ENCODE results near the gene GARIN5A.
"Not testable (repeated sequence)": the region's sequence is repeated elsewhere in the genome, so short reads cannot be mapped to it uniquely, and the experiment has no call there.

GARIN5A gene

GRCh38 chr19:50453243-50453642 lies 23.4 kb downstream of the GARIN5A start:
- H3K4me1 ChIP-seq (ENCODE audit: control insufficient read depth in 1 of 2, insufficient read depth in 2 of 2, low read length in 2 of 2), result no peaks in the 10 kb centered on the region
- no peak overlapping the region for H3K27ac ChIP-seq (ENCODE audit: low read depth, low read length)
- no peaks in the 10 kb centered on the region for H3K9me3 ChIP-seq (ENCODE audit: control insufficient read depth in 1 of 2, low read length in 2 of 2)
- no peaks in the 10 kb centered on the region for H3K36me3 ChIP-seq (ENCODE audit: control insufficient read depth in 1 of 2, insufficient read depth in 2 of 2, low read length in 2 of 2)
- H3K27me3 ChIP-seq (ENCODE audit: control insufficient read depth in 1 of 2, insufficient read depth in 2 of 2, low read length in 2 of 2), result peaks cover 9 to 17% of the 10 kb centered on the region in 2 donors
- H3K9ac ChIP-seq (ENCODE audit: low read depth in 1 of 2, low read length in 2 of 2), result no peak overlapping the region
- H3K4me3 ChIP-seq (ENCODE audit: low read depth in 1 of 2, low read length in 2 of 2), result no peak overlapping the region

- no peak overlapping the region for H3K27ac ChIP-seq (ENCODE audit: low read depth, low read length)
- H3K9me3 ChIP-seq (ENCODE audit: control insufficient read depth in 1 of 2, low read length in 2 of 2), result no peaks in the 10 kb centered on the region
- H3K36me3 ChIP-seq (ENCODE audit: control insufficient read depth in 1 of 2, insufficient read depth in 2 of 2, low read length in 2 of 2), result no peaks in the 10 kb centered on the region
- no peak overlapping the region for H3K9ac ChIP-seq (ENCODE audit: low read depth in 1 of 2, low read length in 2 of 2)
- H3K4me3 ChIP-seq (ENCODE audit: low read depth in 1 of 2, low read length in 2 of 2), result no peak overlapping the region
- H3K4me1 ChIP-seq (ENCODE audit: control insufficient read depth in 1 of 2, insufficient read depth in 2 of 2, low read length in 2 of 2), result no peaks in the 10 kb centered on the region
- peaks cover 0 to 7% of the 10 kb centered on the region in 2 donors for H3K27me3 ChIP-seq (ENCODE audit: control insufficient read depth in 1 of 2, insufficient read depth in 2 of 2, low read length in 2 of 2)
These were observed 25.5 kb downstream of the GARIN5A start for GRCh38 chr19:50451223-50451534.

GRCh38 chr19:50450369-50451222 lies 26.1 kb downstream of the GARIN5A start:
- H3K4me3 ChIP-seq (ENCODE audit: low read depth in 1 of 2, low read length in 2 of 2), result no peak overlapping the region
- no peak overlapping the region for H3K9ac ChIP-seq (ENCODE audit: low read depth in 1 of 2, low read length in 2 of 2)
- H3K27me3 ChIP-seq (ENCODE audit: control insufficient read depth in 1 of 2, insufficient read depth in 2 of 2, low read length in 2 of 2), result peaks cover 0 to 7% of the 10 kb centered on the region in 2 donors
- H3K9me3 ChIP-seq (ENCODE audit: control insufficient read depth in 1 of 2, low read length in 2 of 2), result no peaks in the 10 kb centered on the region
- no peaks in the 10 kb centered on the region for H3K36me3 ChIP-seq (ENCODE audit: control insufficient read depth in 1 of 2, insufficient read depth in 2 of 2, low read length in 2 of 2)
- no peak overlapping the region for H3K27ac ChIP-seq (ENCODE audit: low read depth, low read length)
- H3K4me1 ChIP-seq (ENCODE audit: control insufficient read depth in 1 of 2, insufficient read depth in 2 of 2, low read length in 2 of 2), result no peaks in the 10 kb centered on the region

- no peaks in the 10 kb centered on the region for H3K4me1 ChIP-seq (ENCODE audit: control insufficient read depth in 1 of 2, insufficient read depth in 2 of 2, low read length in 2 of 2)
- no peaks in the 10 kb centered on the region for H3K36me3 ChIP-seq (ENCODE audit: control insufficient read depth in 1 of 2, insufficient read depth in 2 of 2, low read length in 2 of 2)
- peaks cover 0 to 7% of the 10 kb centered on the region in 2 donors for H3K27me3 ChIP-seq (ENCODE audit: control insufficient read depth in 1 of 2, insufficient read depth in 2 of 2, low read length in 2 of 2)
- H3K9me3 ChIP-seq (ENCODE audit: control insufficient read depth in 1 of 2, low read length in 2 of 2), result no peaks in the 10 kb centered on the region
- no peak overlapping the region for H3K4me3 ChIP-seq (ENCODE audit: low read depth in 1 of 2, low read length in 2 of 2)
- no peak overlapping the region for H3K27ac ChIP-seq (ENCODE audit: low read depth, low read length)
- H3K9ac ChIP-seq (ENCODE audit: low read depth in 1 of 2, low read length in 2 of 2), result no peak overlapping the region
These were observed 27.3 kb downstream of the GARIN5A start for GRCh38 chr19:50449236-50449899.

- Histone ChIP-seq H3K9me3 (ENCODE audit: control insufficient read depth in 1 of 2, low read length in 2 of 2) (no peaks in the 10 kb centered on the region), H3K4me1 (ENCODE audit: control insufficient read depth in 1 of 2, insufficient read depth in 2 of 2, low read length in 2 of 2) (no peaks in the 10 kb centered on the region), H3K27me3 (ENCODE audit: control insufficient read depth in 1 of 2, insufficient read depth in 2 of 2, low read length in 2 of 2) (peaks cover 0 to 7% of the 10 kb centered on the region in 2 donors), H3K36me3 (ENCODE audit: control insufficient read depth in 1 of 2, insufficient read depth in 2 of 2, low read length in 2 of 2) (no peaks in the 10 kb centered on the region), H3K9ac (ENCODE audit: low read depth in 1 of 2, low read length in 2 of 2) (no peak overlapping the region), H3K4me3 (ENCODE audit: low read depth in 1 of 2, low read length in 2 of 2) (no peak overlapping the region), H3K27ac (ENCODE audit: low read depth, low read length) (no peak overlapping the region)
These were observed 28.9 kb downstream of the GARIN5A start for GRCh38 chr19:50447750-50448149.

- Histone ChIP-seq H3K4me3 (ENCODE audit: low read depth in 1 of 2, low read length in 2 of 2) (no peak overlapping the region), H3K4me1 (ENCODE audit: control insufficient read depth in 1 of 2, insufficient read depth in 2 of 2, low read length in 2 of 2) (no peaks in the 10 kb centered on the region), H3K27me3 (ENCODE audit: control insufficient read depth in 1 of 2, insufficient read depth in 2 of 2, low read length in 2 of 2) (peaks cover 0 to 7% of the 10 kb centered on the region in 2 donors), H3K9me3 (ENCODE audit: control insufficient read depth in 1 of 2, low read length in 2 of 2) (no peaks in the 10 kb centered on the region), H3K27ac (ENCODE audit: low read depth, low read length) (no peak overlapping the region), H3K36me3 (ENCODE audit: control insufficient read depth in 1 of 2, insufficient read depth in 2 of 2, low read length in 2 of 2) (no peaks in the 10 kb centered on the region), H3K9ac (ENCODE audit: low read depth in 1 of 2, low read length in 2 of 2) (no peak overlapping the region)
These were observed 29.6 kb downstream of the GARIN5A start for GRCh38 chr19:50447053-50447452.

- no peak overlapping the region for H3K4me3 ChIP-seq (ENCODE audit: low read depth in 1 of 2, low read length in 2 of 2)
- H3K36me3 ChIP-seq (ENCODE audit: control insufficient read depth in 1 of 2, insufficient read depth in 2 of 2, low read length in 2 of 2), result no peaks in the 10 kb centered on the region
- no peaks in the 10 kb centered on the region for H3K9me3 ChIP-seq (ENCODE audit: control insufficient read depth in 1 of 2, low read length in 2 of 2)
- H3K27ac ChIP-seq (ENCODE audit: low read depth, low read length), result no peak overlapping the region
- no peaks in the 10 kb centered on the region for H3K27me3 ChIP-seq (ENCODE audit: control insufficient read depth in 1 of 2, insufficient read depth in 2 of 2, low read length in 2 of 2)
- no peaks in the 10 kb centered on the region for H3K4me1 ChIP-seq (ENCODE audit: control insufficient read depth in 1 of 2, insufficient read depth in 2 of 2, low read length in 2 of 2)
- H3K9ac ChIP-seq (ENCODE audit: low read depth in 1 of 2, low read length in 2 of 2), result no peak overlapping the region
These were observed 32.6 kb downstream of the GARIN5A start for GRCh38 chr19:50444059-50444458.

GRCh38 chr19:50439130-50439529 lies 37.5 kb downstream of the GARIN5A start:
- H3K9ac ChIP-seq (ENCODE audit: low read depth in 1 of 2, low read length in 2 of 2); H3K4me1 ChIP-seq (ENCODE audit: control insufficient read depth in 1 of 2, insufficient read depth in 2 of 2, low read length in 2 of 2); H3K27me3 ChIP-seq (ENCODE audit: control insufficient read depth in 1 of 2, insufficient read depth in 2 of 2, low read length in 2 of 2); H3K36me3 ChIP-seq (ENCODE audit: control insufficient read depth in 1 of 2, insufficient read depth in 2 of 2, low read length in 2 of 2); H3K9me3 ChIP-seq (ENCODE audit: control insufficient read depth in 1 of 2, low read length in 2 of 2); H3K27ac ChIP-seq (ENCODE audit: low read depth, low read length); H3K4me3 ChIP-seq (ENCODE audit: low read depth in 1 of 2, low read length in 2 of 2): not testable (repeated sequence)

GRCh38 chr19:50437862-50438449 lies 38.7 kb downstream of the GARIN5A start:
- Histone ChIP-seq H3K9ac (ENCODE audit: low read depth in 1 of 2, low read length in 2 of 2) (no peak overlapping the region), H3K4me1 (ENCODE audit: control insufficient read depth in 1 of 2, insufficient read depth in 2 of 2, low read length in 2 of 2) (no peaks in the 10 kb centered on the region), H3K27me3 (ENCODE audit: control insufficient read depth in 1 of 2, insufficient read depth in 2 of 2, low read length in 2 of 2) (no peaks in the 10 kb centered on the region), H3K36me3 (ENCODE audit: control insufficient read depth in 1 of 2, insufficient read depth in 2 of 2, low read length in 2 of 2) (no peaks in the 10 kb centered on the region), H3K27ac (ENCODE audit: low read depth, low read length) (no peak overlapping the region), H3K4me3 (ENCODE audit: low read depth in 1 of 2, low read length in 2 of 2) (no peak overlapping the region), H3K9me3 (ENCODE audit: control insufficient read depth in 1 of 2, low read length in 2 of 2) (no peaks in the 10 kb centered on the region)

GRCh38 chr19:50435627-50436026 lies 41.0 kb downstream of the GARIN5A start:
- Histone ChIP-seq H3K36me3 (ENCODE audit: control insufficient read depth in 1 of 2, insufficient read depth in 2 of 2, low read length in 2 of 2) (no peaks in the 10 kb centered on the region), H3K9ac (ENCODE audit: low read depth in 1 of 2, low read length in 2 of 2) (no peak overlapping the region), H3K27me3 (ENCODE audit: control insufficient read depth in 1 of 2, insufficient read depth in 2 of 2, low read length in 2 of 2) (peaks cover 0 to 10% of the 10 kb centered on the region in 2 donors), H3K9me3 (ENCODE audit: control insufficient read depth in 1 of 2, low read length in 2 of 2) (no peaks in the 10 kb centered on the region), H3K27ac (ENCODE audit: low read depth, low read length) (no peak overlapping the region), H3K4me1 (ENCODE audit: control insufficient read depth in 1 of 2, insufficient read depth in 2 of 2, low read length in 2 of 2) (peaks cover 5 to 13% of the 10 kb centered on the region in 2 donors), H3K4me3 (ENCODE audit: low read depth in 1 of 2, low read length in 2 of 2) (no peak overlapping the region)
